ENCODE data around the gene DNAJC13.

The DNAJC13 gene

GRCh38 chr3:132461544-132461943, 44.2 kb downstream of the DNAJC13 start:
- DNase-seq (ENCODE audit: low read depth), result no peak

- DNase-seq (ENCODE audit: low read depth), result no peak
Observed at GRCh38 chr3:132464066-132464465, 46.8 kb downstream of the DNAJC13 start.

- no peak for DNase-seq (ENCODE audit: low read depth)
Observed at GRCh38 chr3:132469326-132469725, 52.0 kb downstream of the DNAJC13 start.

- no peak for DNase-seq (ENCODE audit: low read depth)
Observed at GRCh38 chr3:132486099-132486498, 68.8 kb downstream of the DNAJC13 start.

GRCh38 chr3:132488151-132488550, 70.8 kb downstream of the DNAJC13 start:
- DNase-seq (ENCODE audit: low read depth), result no peak

- DNase-seq (ENCODE audit: low read depth), result no peak
Observed at GRCh38 chr3:132499071-132499470, 81.8 kb downstream of the DNAJC13 start.

- DNase-seq (ENCODE audit: low read depth), result no peak
Observed at GRCh38 chr3:132503559-132503958, 86.3 kb downstream of the DNAJC13 start.

GRCh38 chr3:132504375-132504933, 87.2 kb downstream of the DNAJC13 start:
- no peak for DNase-seq (ENCODE audit: low read depth)

GRCh38 chr3:132507657-132508056, 90.4 kb downstream of the DNAJC13 start:
- DNase-seq (ENCODE audit: low read depth), result no peak

GRCh38 chr3:132509096-132509495, 91.8 kb downstream of the DNAJC13 start:
- no peak for DNase-seq (ENCODE audit: low read depth)

GRCh38 chr3:132509506-132509905, 92.2 kb downstream of the DNAJC13 start:
- no peak for DNase-seq (ENCODE audit: low read depth)

- DNase-seq (ENCODE audit: low read depth), result no peak
Observed at GRCh38 chr3:132513057-132513456, 95.8 kb downstream of the DNAJC13 start.

- DNase-seq (ENCODE audit: low read depth), result no peak
Observed at GRCh38 chr3:132517311-132517710, 100.0 kb downstream of the DNAJC13 start.

- DNase-seq (ENCODE audit: low read depth), result no peak
Observed at GRCh38 chr3:132519914-132520313, 102.6 kb downstream of the DNAJC13 start.

- DNase-seq (ENCODE audit: low read depth), result no peak
Observed at GRCh38 chr3:132521901-132522300, 104.6 kb downstream of the DNAJC13 start.

- DNase-seq (ENCODE audit: low read depth), result no peak
Observed at GRCh38 chr3:132522353-132522752, 105.1 kb downstream of the DNAJC13 start.

GRCh38 chr3:132530624-132531023, 113.3 kb downstream of the DNAJC13 start:
- no peak for DNase-seq (ENCODE audit: low read depth)

- peak; percentile 39 for DNase-seq (ENCODE audit: low read depth)
Observed at GRCh38 chr3:132535575-132536441, 118.5 kb downstream of the DNAJC13 start.

- DNase-seq (ENCODE audit: low read depth), result no peak
Observed at GRCh38 chr3:132536442-132537153, 119.3 kb downstream of the DNAJC13 start.

GRCh38 chr3:132537297-132537696, 120.0 kb downstream of the DNAJC13 start:
- no peak for DNase-seq (ENCODE audit: low read depth)

- DNase-seq (ENCODE audit: low read depth), result no peak
Observed at GRCh38 chr3:132538072-132538471, 120.8 kb downstream of the DNAJC13 start.

- no peak for DNase-seq (ENCODE audit: low read depth)
Observed at GRCh38 chr3:132539681-132540080, 122.4 kb downstream of the DNAJC13 start.

GRCh38 chr3:132542577-132542976, 125.3 kb downstream of the DNAJC13 start:
- DNase-seq (ENCODE audit: low read depth), result no peak
